ENCODE data around the gene PUSL1. TPM values are rescaled to one million over a fixed set of nuclear protein-coding genes. Genes with fewer than 3 reads are reported as not detected.

The PUSL1 gene
- total and polyA plus RNA-seq, 2 donors (not counting 1 experiment from before 2014, with no cell fraction given): 15.7 to 25.8 TPM

DNA sequence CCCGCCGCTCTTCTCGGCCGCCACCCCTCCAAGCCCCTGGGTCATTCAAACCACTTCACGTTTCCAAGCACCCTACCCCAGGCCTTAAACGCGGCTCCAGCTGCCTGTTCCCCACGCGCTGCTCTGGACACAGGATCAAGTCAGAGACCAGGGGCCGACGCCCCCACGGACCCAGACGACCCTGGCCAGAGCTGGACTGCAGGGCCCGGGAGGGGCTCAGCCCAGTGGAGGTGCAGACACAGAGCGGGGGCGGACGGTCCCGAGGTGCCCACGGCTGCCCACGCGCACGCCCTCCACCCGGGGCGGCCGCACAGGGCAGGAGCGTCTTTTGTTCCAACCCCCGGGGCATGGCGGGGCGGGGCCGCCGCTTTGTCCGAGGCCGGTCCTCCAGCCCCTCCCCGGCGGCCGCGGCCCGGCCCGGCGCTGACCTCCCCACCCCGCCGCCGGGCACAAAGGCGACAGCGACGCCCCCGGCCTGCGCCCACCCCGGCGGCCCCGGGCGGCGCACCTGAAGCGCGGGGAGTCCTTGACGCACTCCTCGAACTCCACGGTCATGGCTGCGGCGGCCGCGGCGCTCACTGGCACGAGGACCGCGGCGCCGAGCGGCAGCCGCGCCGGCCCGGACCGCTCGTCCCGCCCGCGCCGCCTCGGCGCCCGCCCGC is 1.0 kb upstream of the PUSL1 start:
- no peaks in the 10 kb centered on the region for H3K27me3 ChIP-seq (replicated peaks in 1 of 4; ENCODE audit: control extremely low read depth in 1 of 4, control insufficient read depth in 3 of 4, insufficient read depth in 4 of 4, low read length in 3 of 4)
- TF ChIP-seq, protein P1, sequence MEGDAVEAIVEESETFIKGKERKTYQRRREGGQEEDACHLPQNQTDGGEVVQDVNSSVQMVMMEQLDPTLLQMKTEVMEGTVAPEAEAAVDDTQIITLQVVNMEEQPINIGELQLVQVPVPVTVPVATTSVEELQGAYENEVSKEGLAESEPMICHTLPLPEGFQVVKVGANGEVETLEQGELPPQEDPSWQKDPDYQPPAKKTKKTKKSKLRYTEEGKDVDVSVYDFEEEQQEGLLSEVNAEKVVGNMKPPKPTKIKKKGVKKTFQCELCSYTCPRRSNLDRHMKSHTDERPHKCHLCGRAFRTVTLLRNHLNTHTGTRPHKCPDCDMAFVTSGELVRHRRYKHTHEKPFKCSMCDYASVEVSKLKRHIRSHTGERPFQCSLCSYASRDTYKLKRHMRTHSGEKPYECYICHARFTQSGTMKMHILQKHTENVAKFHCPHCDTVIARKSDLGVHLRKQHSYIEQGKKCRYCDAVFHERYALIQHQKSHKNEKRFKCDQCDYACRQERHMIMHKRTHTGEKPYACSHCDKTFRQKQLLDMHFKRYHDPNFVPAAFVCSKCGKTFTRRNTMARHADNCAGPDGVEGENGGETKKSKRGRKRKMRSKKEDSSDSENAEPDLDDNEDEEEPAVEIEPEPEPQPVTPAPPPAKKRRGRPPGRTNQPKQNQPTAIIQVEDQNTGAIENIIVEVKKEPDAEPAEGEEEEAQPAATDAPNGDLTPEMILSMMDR (IDR thresholded peaks at IDR 0.05): no peak
- no peak for TF ChIP-seq EZH2 (IDR thresholded peaks at IDR 0.05; ENCODE audit: borderline replicate concordance, insufficient read depth, low read depth, low read length, poor library complexity, severe bottlenecking)
- H3K4me1 ChIP-seq (ENCODE audit: control insufficient read depth in 2 of 2, insufficient read depth in 2 of 2, low read length in 2 of 2): peaks cover 34 to 47% of the 10 kb centered on the region in 2 donors
- H3K4me3 ChIP-seq (ENCODE audit: control extremely low read depth in 1 of 5, extremely low read depth in 1 of 5, insufficient read depth in 1 of 5, low read depth in 2 of 5, low read length in 4 of 5): peak overlapping the region; percentile 31 to 73 (median 66)
- ATAC-seq (ENCODE audit: low read depth): peak; percentile 0
- peak; percentile 40 for DNase-seq
- ChIA-PET POLR2A (interaction anchor here (0.5 to 0.6 kb wide), 2 partner anchors 260 to 266 kb away, joined by 4 to 5 read pairs; no protein-coding TSS in a partner anchor), CTCF (no interaction called here)
- H3K9me3 ChIP-seq (ENCODE audit: control extremely low read depth in 1 of 3, control insufficient read depth in 2 of 3, insufficient read depth in 1 of 3, low read length in 2 of 3): no peaks in the 10 kb centered on the region
- peaks cover 0 to 12% of the 10 kb centered on the region in 2 experiments for H3K36me3 ChIP-seq (replicated peaks in 1 of 2; ENCODE audit: control extremely low read depth in 1 of 2, control insufficient read depth in 1 of 2, extremely low read depth in 1 of 2, insufficient read depth in 2 of 2, low read length in 1 of 2)
- H3K4me2 ChIP-seq (replicated peaks; ENCODE audit: low read depth, low read length, poor library complexity, severe bottlenecking): peak overlapping the region; percentile 99
- H3K27ac Mint-ChIP-seq: peak overlapping the region; percentile 92
- peak overlapping the region; percentile 69 for H2AFZ ChIP-seq (ENCODE audit: insufficient read depth, low read depth, low read length, poor library complexity, severe bottlenecking)
- H3K9me3 Mint-ChIP-seq (ENCODE audit: insufficient read depth): no peaks in the 10 kb centered on the region
- H3K27me3 Mint-ChIP-seq: no peaks in the 10 kb centered on the region
- peaks cover 39% of the 10 kb centered on the region for H3K79me2 ChIP-seq (ENCODE audit: control insufficient read depth, insufficient read depth, low read length)
- H3K4me1 Mint-ChIP-seq: peaks cover 35% of the 10 kb centered on the region
- under 1% methylated on average over 83 of the region's 83 CpGs for WGBS (ENCODE audit: insufficient coverage)
- peak overlapping the region; percentile 88 for H3K4me3 Mint-ChIP-seq
- peak overlapping the region in 1 of 2 donors; percentile 41 for H3K27ac ChIP-seq (ENCODE audit: low read length in 2 of 2)
- intact Hi-C loops (cut with micrococcal nuclease): loop anchor here (5.0 kb wide), 3 partner anchors 75 to 295 kb away; partner anchors contain the start of genes B3GALT6, ISG15 and SDF4
- H3K9ac ChIP-seq (ENCODE audit: low read length): peak overlapping the region; percentile 76
- H4K20me1 ChIP-seq (ENCODE audit: control insufficient read depth, insufficient read depth, low read length, poor library complexity, severe bottlenecking): peaks cover 36% of the 10 kb centered on the region

DNA sequence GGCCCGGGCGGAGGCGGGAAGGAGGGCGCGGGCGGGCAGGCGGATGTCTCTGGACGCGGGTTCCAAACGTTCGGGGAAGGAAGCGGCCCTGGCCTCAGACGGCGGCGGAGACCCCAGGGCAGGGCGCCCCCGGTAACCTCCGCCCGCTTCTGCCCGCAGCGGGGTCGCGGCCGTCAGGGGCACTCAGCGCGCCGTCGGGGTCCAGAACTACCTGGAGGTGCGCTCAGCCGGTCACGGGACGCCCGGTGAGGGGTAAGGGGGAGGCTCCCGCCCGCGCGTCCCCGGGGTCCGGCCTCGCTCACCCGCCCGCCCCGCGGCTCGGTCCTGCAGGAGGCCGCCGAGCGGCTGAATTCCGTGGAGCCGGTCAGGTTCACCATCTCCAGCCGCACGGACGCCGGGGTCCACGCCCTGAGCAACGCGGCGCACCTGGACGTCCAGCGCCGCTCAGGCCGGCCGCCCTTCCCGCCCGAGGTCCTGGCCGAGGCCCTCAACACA is 406 bp downstream of the PUSL1 start:
- H3K4me1 Mint-ChIP-seq: peaks cover 31% of the 10 kb centered on the region
- CTCF ChIA-PET: interaction anchor here (1.0 kb wide), 1 partner anchor 12 kb away, joined by 3 read pairs; no protein-coding TSS in a partner anchor
- Histone ChIP-seq H4K20me1 (ENCODE audit: control insufficient read depth, insufficient read depth, low read length, poor library complexity, severe bottlenecking) (peaks cover 36% of the 10 kb centered on the region), H3K4me3 (ENCODE audit: control extremely low read depth in 1 of 5, extremely low read depth in 1 of 5, insufficient read depth in 1 of 5, low read depth in 2 of 5, low read length in 4 of 5) (peak overlapping the region; percentile 6 to 84 (median 77)), H3K9ac (ENCODE audit: low read length) (peak overlapping the region; percentile 87), H3K4me2 (replicated peaks; ENCODE audit: low read depth, low read length, poor library complexity, severe bottlenecking) (peak overlapping the region; percentile 99), H2AFZ (ENCODE audit: insufficient read depth, low read depth, low read length, poor library complexity, severe bottlenecking) (peak overlapping the region; percentile 93), H3K27me3 (replicated peaks in 1 of 4; ENCODE audit: control extremely low read depth in 1 of 4, control insufficient read depth in 3 of 4, insufficient read depth in 4 of 4, low read length in 3 of 4) (no peaks in the 10 kb centered on the region), H3K79me2 (ENCODE audit: control insufficient read depth, insufficient read depth, low read length) (peaks cover 34% of the 10 kb centered on the region), H3K36me3 (replicated peaks in 1 of 2; ENCODE audit: control extremely low read depth in 1 of 2, control insufficient read depth in 1 of 2, extremely low read depth in 1 of 2, insufficient read depth in 2 of 2, low read length in 1 of 2) (peaks cover 0 to 25% of the 10 kb centered on the region in 2 experiments), H3K4me1 (ENCODE audit: control insufficient read depth in 2 of 2, insufficient read depth in 2 of 2, low read length in 2 of 2) (peaks cover 34 to 43% of the 10 kb centered on the region in 2 donors), H3K27ac (ENCODE audit: low read length in 2 of 2) (peak overlapping the region; percentile 24 to 85), H3K9me3 (ENCODE audit: control extremely low read depth in 1 of 3, control insufficient read depth in 2 of 3, insufficient read depth in 1 of 3, low read length in 2 of 3) (no peaks in the 10 kb centered on the region)
- intact Hi-C loops (cut with micrococcal nuclease): loop anchor here (1.0 to 5.0 kb wide), 5 partner anchors 15 to 297 kb away; partner anchors contain the start of genes B3GALT6, C1orf159, CPTP and INTS11
- no peak for TF ChIP-seq EZH2 (IDR thresholded peaks at IDR 0.05; ENCODE audit: borderline replicate concordance, insufficient read depth, low read depth, low read length, poor library complexity, severe bottlenecking)
- TF ChIP-seq, protein P1 (IDR thresholded peaks at IDR 0.05): no peak
- POLR2A ChIA-PET: no interaction called here
- no peaks in the 10 kb centered on the region for H3K9me3 Mint-ChIP-seq (ENCODE audit: insufficient read depth)
- H3K27me3 Mint-ChIP-seq: no peaks in the 10 kb centered on the region
- peak overlapping the region; percentile 90 for H3K27ac Mint-ChIP-seq
- ATAC-seq (ENCODE audit: low read depth) (no peak), DNase-seq (no peak)
- H3K4me3 Mint-ChIP-seq: peak overlapping the region; percentile 90
- WGBS (ENCODE audit: insufficient coverage): under 1% methylated on average over 66 of the region's 66 CpGs

Data from B cell (primary cell).